Uterus (tissue), 2 donors: ENCODE results near the gene EXOC4.

Experiments
- CTCF ChIP-seq, 4 experiments: fragments of 200-600 bp in 2 of 4; fragments of 450-650 bp in 2 of 4; sonication (generic) in 2 of 4; IDR thresholded peaks; one replicate each; pipeline ENCODE4 v1.5.1; 2016 to 2019; ENCODE audit warnings: antibody characterized with exemption in 4 of 4, mild to moderate bottlenecking in 2 of 4, moderate library complexity in 1 of 4
- POLR2A ChIP-seq, 2 donors: fragments of 450-650 bp; IDR thresholded peaks; one replicate each; pipeline ENCODE4 v1.6.1; 2016; ENCODE audit warnings: antibody characterized with exemption in 2 of 2, mild to moderate bottlenecking in 1 of 2, moderate library complexity in 1 of 2

- TF ChIP-seq POLR2A (IDR thresholded peaks at IDR 0.05), result no peak
- TF ChIP-seq CTCF (IDR thresholded peaks at IDR 0.05), result no peak
These were observed 851.3 kb downstream of the EXOC4 start for GRCh38 chr7:134104166-134104565.
